ENCODE results near the gene SLC12A8. TPM values are rescaled to one million over a fixed set of nuclear protein-coding genes. Genes with fewer than 3 reads are reported as not detected.

The SLC12A8 gene
- total and polyA plus RNA-seq, 2 experiments from 2014 or later, result 6.9 to 15.9 TPM

DNA sequence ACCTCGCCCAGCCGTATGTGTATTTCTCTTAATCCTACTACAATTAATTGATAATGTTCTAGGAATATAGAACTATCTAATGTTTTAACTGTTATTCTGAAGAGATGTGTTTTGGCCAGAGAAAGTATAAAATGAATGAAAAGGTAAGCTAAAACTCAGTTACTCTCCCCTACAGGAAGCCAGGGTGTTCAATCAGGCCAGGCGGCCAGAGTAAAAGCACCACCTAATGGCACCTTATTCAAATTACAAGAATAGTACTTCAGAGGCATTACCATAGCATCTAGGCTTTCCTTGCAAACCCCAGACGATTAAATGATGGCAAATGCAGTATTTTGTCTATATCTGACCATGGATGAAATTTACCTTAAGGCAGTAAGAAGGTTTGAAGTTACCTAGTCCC is 10.4 kb downstream of the SLC12A8 start:
- no peaks in the 10 kb centered on the region for H3K4me1 Mint-ChIP-seq
- Histone ChIP-seq H3K36me3 (ENCODE audit: insufficient read depth) (no peaks in the 10 kb centered on the region), H2AFZ (no peak overlapping the region), H3K27ac (ENCODE audit: low read depth) (no peak overlapping the region), H3K79me2 (replicated peaks; ENCODE audit: insufficient read depth) (no peaks in the 10 kb centered on the region), H4K20me1 (replicated peaks; ENCODE audit: insufficient read depth) (no peaks in the 10 kb centered on the region), H3K4me3 (no peak overlapping the region), H3K27me3 (ENCODE audit: insufficient read depth) (no peaks in the 10 kb centered on the region), H3F3A (replicated peaks; ENCODE audit: low read depth) (no peaks in the 10 kb centered on the region), H3K4me2 (no peak overlapping the region), H3K9me2 (ENCODE audit: insufficient read depth) (no peaks in the 10 kb centered on the region), H3K4me1 (ENCODE audit: insufficient read depth) (no peaks in the 10 kb centered on the region)
- TF ChIP-seq, protein P1, sequence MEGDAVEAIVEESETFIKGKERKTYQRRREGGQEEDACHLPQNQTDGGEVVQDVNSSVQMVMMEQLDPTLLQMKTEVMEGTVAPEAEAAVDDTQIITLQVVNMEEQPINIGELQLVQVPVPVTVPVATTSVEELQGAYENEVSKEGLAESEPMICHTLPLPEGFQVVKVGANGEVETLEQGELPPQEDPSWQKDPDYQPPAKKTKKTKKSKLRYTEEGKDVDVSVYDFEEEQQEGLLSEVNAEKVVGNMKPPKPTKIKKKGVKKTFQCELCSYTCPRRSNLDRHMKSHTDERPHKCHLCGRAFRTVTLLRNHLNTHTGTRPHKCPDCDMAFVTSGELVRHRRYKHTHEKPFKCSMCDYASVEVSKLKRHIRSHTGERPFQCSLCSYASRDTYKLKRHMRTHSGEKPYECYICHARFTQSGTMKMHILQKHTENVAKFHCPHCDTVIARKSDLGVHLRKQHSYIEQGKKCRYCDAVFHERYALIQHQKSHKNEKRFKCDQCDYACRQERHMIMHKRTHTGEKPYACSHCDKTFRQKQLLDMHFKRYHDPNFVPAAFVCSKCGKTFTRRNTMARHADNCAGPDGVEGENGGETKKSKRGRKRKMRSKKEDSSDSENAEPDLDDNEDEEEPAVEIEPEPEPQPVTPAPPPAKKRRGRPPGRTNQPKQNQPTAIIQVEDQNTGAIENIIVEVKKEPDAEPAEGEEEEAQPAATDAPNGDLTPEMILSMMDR (conservative IDR thresholded peaks at IDR 0.05; ENCODE audit: low read depth in 2 of 2), result peak; percentile 71 to 74
- TF ChIP-seq, protein P2, sequence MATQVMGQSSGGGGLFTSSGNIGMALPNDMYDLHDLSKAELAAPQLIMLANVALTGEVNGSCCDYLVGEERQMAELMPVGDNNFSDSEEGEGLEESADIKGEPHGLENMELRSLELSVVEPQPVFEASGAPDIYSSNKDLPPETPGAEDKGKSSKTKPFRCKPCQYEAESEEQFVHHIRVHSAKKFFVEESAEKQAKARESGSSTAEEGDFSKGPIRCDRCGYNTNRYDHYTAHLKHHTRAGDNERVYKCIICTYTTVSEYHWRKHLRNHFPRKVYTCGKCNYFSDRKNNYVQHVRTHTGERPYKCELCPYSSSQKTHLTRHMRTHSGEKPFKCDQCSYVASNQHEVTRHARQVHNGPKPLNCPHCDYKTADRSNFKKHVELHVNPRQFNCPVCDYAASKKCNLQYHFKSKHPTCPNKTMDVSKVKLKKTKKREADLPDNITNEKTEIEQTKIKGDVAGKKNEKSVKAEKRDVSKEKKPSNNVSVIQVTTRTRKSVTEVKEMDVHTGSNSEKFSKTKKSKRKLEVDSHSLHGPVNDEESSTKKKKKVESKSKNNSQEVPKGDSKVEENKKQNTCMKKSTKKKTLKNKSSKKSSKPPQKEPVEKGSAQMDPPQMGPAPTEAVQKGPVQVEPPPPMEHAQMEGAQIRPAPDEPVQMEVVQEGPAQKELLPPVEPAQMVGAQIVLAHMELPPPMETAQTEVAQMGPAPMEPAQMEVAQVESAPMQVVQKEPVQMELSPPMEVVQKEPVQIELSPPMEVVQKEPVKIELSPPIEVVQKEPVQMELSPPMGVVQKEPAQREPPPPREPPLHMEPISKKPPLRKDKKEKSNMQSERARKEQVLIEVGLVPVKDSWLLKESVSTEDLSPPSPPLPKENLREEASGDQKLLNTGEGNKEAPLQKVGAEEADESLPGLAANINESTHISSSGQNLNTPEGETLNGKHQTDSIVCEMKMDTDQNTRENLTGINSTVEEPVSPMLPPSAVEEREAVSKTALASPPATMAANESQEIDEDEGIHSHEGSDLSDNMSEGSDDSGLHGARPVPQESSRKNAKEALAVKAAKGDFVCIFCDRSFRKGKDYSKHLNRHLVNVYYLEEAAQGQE (IDR thresholded peaks at IDR 0.05; ENCODE audit: unreplicated experiment), result no peak
- TF ChIP-seq, protein P3, sequence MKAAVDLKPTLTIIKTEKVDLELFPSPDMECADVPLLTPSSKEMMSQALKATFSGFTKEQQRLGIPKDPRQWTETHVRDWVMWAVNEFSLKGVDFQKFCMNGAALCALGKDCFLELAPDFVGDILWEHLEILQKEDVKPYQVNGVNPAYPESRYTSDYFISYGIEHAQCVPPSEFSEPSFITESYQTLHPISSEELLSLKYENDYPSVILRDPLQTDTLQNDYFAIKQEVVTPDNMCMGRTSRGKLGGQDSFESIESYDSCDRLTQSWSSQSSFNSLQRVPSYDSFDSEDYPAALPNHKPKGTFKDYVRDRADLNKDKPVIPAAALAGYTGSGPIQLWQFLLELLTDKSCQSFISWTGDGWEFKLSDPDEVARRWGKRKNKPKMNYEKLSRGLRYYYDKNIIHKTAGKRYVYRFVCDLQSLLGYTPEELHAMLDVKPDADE (IDR thresholded peaks at IDR 0.05), result no peak
- no peak overlapping the region for H3K4me3 Mint-ChIP-seq
- ATAC-seq, result peak; percentile 92
- H3K36me3 Mint-ChIP-seq (ENCODE audit: low read depth), result no peaks in the 10 kb centered on the region
- DNase-seq (ENCODE audit: low spot score), result peak; percentile 75
- no peaks in the 10 kb centered on the region for H3K9me3 Mint-ChIP-seq
- H3K27me3 Mint-ChIP-seq (ENCODE audit: insufficient read depth, low read depth, poor library complexity), result peaks cover 2% of the 10 kb centered on the region
- H3K27ac Mint-ChIP-seq, result no peak overlapping the region

DNA sequence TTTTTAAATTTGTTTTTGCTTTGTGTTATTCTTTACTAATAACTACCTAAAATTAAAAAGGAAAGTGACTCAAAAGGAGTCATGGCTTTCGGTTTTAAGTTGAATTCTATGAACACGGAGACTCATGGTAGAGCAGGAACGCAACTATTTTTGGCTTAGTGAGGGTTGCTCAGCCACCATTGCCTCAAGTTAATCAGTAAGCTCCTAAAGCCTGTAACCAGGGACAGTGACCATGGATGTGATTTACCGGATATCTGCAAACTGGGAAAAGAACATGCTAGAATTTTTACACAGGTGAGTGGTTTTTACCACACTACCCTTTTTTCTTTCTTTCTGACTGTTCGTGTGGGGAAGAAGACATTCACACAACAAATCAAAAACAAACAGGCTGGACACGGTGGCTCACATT is 11.8 kb downstream of the SLC12A8 start:
- Histone ChIP-seq H4K20me1 (replicated peaks; ENCODE audit: insufficient read depth) (no peaks in the 10 kb centered on the region), H3K9me2 (ENCODE audit: insufficient read depth) (no peaks in the 10 kb centered on the region), H3K4me2 (no peak overlapping the region), H3F3A (replicated peaks; ENCODE audit: low read depth) (no peaks in the 10 kb centered on the region), H3K4me1 (ENCODE audit: insufficient read depth) (no peaks in the 10 kb centered on the region), H3K36me3 (ENCODE audit: insufficient read depth) (no peaks in the 10 kb centered on the region), H3K27ac (ENCODE audit: low read depth) (0 out of 2 replicates have a peak overlapping the region, but pooled peaks have one; percentile 6), H3K27me3 (ENCODE audit: insufficient read depth) (no peaks in the 10 kb centered on the region), H3K4me3 (no peak overlapping the region), H2AFZ (no peak overlapping the region), H3K79me2 (replicated peaks; ENCODE audit: insufficient read depth) (no peaks in the 10 kb centered on the region)
- no peak for TF ChIP-seq EZH2phosphoT487 (IDR thresholded peaks at IDR 0.05; ENCODE audit: unreplicated experiment)
- TF ChIP-seq ZNF114 (CRISPR knock-in tag; IDR thresholded peaks at IDR 0.05), result no peak
- no peak for TF ChIP-seq CREB1 (CRISPR knock-in tag; IDR thresholded peaks at IDR 0.05; ENCODE audit: low read depth)
- no peak for TF ChIP-seq POLR2AphosphoS5 (IDR thresholded peaks at IDR 0.05; ENCODE audit: low read depth)
- TF ChIP-seq STAT1 (IDR thresholded peaks at IDR 0.05; ENCODE audit: unreplicated experiment), result no peak
- no peak overlapping the region for H3K4me3 Mint-ChIP-seq
- no peaks in the 10 kb centered on the region for H3K9me3 Mint-ChIP-seq
- H3K27ac Mint-ChIP-seq, result no peak overlapping the region
- ATAC-seq, result no peak
- DNase-seq (ENCODE audit: low spot score), result no peak
- H3K27me3 Mint-ChIP-seq (ENCODE audit: insufficient read depth, low read depth, poor library complexity), result peaks cover 2% of the 10 kb centered on the region
- no peaks in the 10 kb centered on the region for H3K4me1 Mint-ChIP-seq
- H3K36me3 Mint-ChIP-seq (ENCODE audit: low read depth), result no peaks in the 10 kb centered on the region
